Transverse colon (tissue), 4 donors: ENCODE data around the gene CBFA2T2. TPM values are rescaled to one million over a fixed set of nuclear protein-coding genes. Genes with fewer than 3 reads are reported as not detected.

Experiments used
- DNase-seq: peaks from one replicate; pipeline ENCODE4 v3.0.0-alpha.2; 2019
- H3K27ac ChIP-seq, 4 donors: fragments of 200-600 bp; sonication (generic); 2 replicates each; pipeline ENCODE4 v1.5.1; 2016 to 2018; ENCODE audit warnings: inconsistent platforms in 4 of 4
- H3K27me3 ChIP-seq: fragments of 200-600 bp; sonication (generic); 2 replicates; pipeline ENCODE4 v1.5.1; 2017; ENCODE audit warnings: inconsistent platforms
- H3K36me3 ChIP-seq, 4 donors: fragments of 200-600 bp; sonication (generic); 2 replicates each; pipeline ENCODE4 v1.5.1; 2017 to 2019; ENCODE audit warnings: inconsistent platforms in 4 of 4
- H3K4me1 ChIP-seq, 4 donors: fragments of 200-600 bp; sonication (generic); 2 replicates each; pipeline ENCODE4 v1.5.1; 2017 to 2020; ENCODE audit warnings: inconsistent platforms in 4 of 4
- H3K4me3 ChIP-seq, 4 donors: fragments of 200-600 bp; sonication (generic); 1 replicate in 1 of 4; 2 replicates in 3 of 4; pipeline versions ENCODE4 v1.5.1 to v1.6.1; 2017 to 2019; ENCODE audit warnings: inconsistent platforms in 4 of 4
- H3K9me3 ChIP-seq, 2 donors: fragments of 200-600 bp; sonication (generic); 2 replicates each; pipeline ENCODE4 v1.5.1; 2017 to 2019; ENCODE audit warnings: inconsistent platforms in 2 of 2
- CTCF ChIP-seq, 5 experiments: fragments of 200-600 bp in 3 of 5; fragments of 450-650 bp in 2 of 5; sonication (generic) in 3 of 5; IDR thresholded peaks; 1 replicate in 2 of 5; 2 replicates in 3 of 5; pipeline ENCODE4 v1.5.1; 2016 to 2017; ENCODE audit warnings: antibody characterized with exemption in 5 of 5, inconsistent platforms in 3 of 5, mild to moderate bottlenecking in 2 of 5, moderate library complexity in 1 of 5
- EP300 ChIP-seq: sonication (generic); formaldehyde crosslinking; IDR thresholded peaks from one replicate; pipeline ENCODE4 v1.6.1; 2017; ENCODE audit warnings: antibody characterized with exemption, low read depth
- POLR2A ChIP-seq: fragments of 450-650 bp; IDR thresholded peaks from one replicate; pipeline ENCODE4 v1.6.1; 2016; ENCODE audit warnings: antibody characterized with exemption, mild to moderate bottlenecking, moderate library complexity
- POLR2AphosphoS5 ChIP-seq, 3 donors: sonication (generic); formaldehyde crosslinking; IDR thresholded peaks; one replicate each; pipeline ENCODE4 v1.6.1; 2016; ENCODE audit warnings: antibody characterized with exemption in 3 of 3
- WGBS, 2 donors: methylation state at CpG; one replicate each; pipeline ENCODE4 v1.1.5; 2018; ENCODE audit warnings: low coverage in 1 of 2; 5-methylcytosine and 5-hydroxymethylcytosine counted together
- in situ Hi-C, 4 donors: fragments of 200-750 bp; cut with MboI; loops; one replicate each; pipeline versions ENCODE4 v1.15.0 to v1.15.1; 2017; ENCODE audit warnings: low sequenced_read_pairs in 3 of 4, low pct_ligation_motif_present in 1 of 4, low pct_unique_long_range_greater_than_20kb in 1 of 4
- intact Hi-C: fragments of 100-400 bp; cut with DNase I; formaldehyde crosslinking; loops from one replicate; pipeline ENCODE4 v1.15.1; 2023; ENCODE audit warnings: low total_unique reads
- total RNA-seq, 4 donors: library from RNA; depleted of rRNA; stranded (reverse); fragments of >200 nt; gene quantifications; one replicate each; pipeline ENCODE4 v1.1.0, GENCODE V29; 2016

The CBFA2T2 gene
- total RNA-seq, 4 donors from 2014 or later: 35.8 to 62.3 (median 46.6) TPM

- TF ChIP-seq CTCF (IDR thresholded peaks at IDR 0.05) (no peak), POLR2A (no peak), POLR2AphosphoS5 (IDR thresholded peaks at IDR 0.05) (no peak), EP300 (no peak)
- 60 to 83% methylated on average over 1 to 6 of the region's 6 CpGs for WGBS, 2 donors
- intact Hi-C loops (loop anchor here (5.0 kb wide), 1 partner anchor 224 kb away; no protein-coding TSS in a partner anchor), in situ Hi-C loops (no loop called here)
- H3K27ac ChIP-seq: no peak overlapping the region
- H3K4me1 ChIP-seq: peaks cover 22 to 56% (median 45%) of the 10 kb centered on the region in 4 donors
- H3K36me3 ChIP-seq: peaks cover 0 to 5% (median 0%) of the 10 kb centered on the region in 4 donors
- H3K4me3 ChIP-seq: no peak overlapping the region
- no peaks in the 10 kb centered on the region for H3K9me3 ChIP-seq
- no peaks in the 10 kb centered on the region for H3K27me3 ChIP-seq
- no peak for DNase-seq
Measured at GRCh38 chr20:33670715-33671499, 181.0 kb downstream of the CBFA2T2 start.

- Histone ChIP-seq H3K27me3 (no peaks in the 10 kb centered on the region), H3K4me1 (peaks cover 16 to 55% (median 43%) of the 10 kb centered on the region in 4 donors), H3K27ac (no peak overlapping the region), H3K9me3 (no peaks in the 10 kb centered on the region), H3K36me3 (peaks cover 0 to 5% (median 0%) of the 10 kb centered on the region in 4 donors), H3K4me3 (no peak overlapping the region)
- 84 to 93% methylated on average over 3 to 8 of the region's 8 CpGs for WGBS, 2 donors
- TF ChIP-seq POLR2A (no peak), EP300 (no peak), POLR2AphosphoS5 (IDR thresholded peaks at IDR 0.05) (no peak), CTCF (IDR thresholded peaks at IDR 0.05) (no peak)
- intact Hi-C loops: loop anchor here (5.0 kb wide), 1 partner anchor 224 kb away; no protein-coding TSS in a partner anchor
- DNase-seq: no peak
- in situ Hi-C loops: no loop called here
Measured at GRCh38 chr20:33671573-33672288, 181.8 kb downstream of the CBFA2T2 start.

DNA sequence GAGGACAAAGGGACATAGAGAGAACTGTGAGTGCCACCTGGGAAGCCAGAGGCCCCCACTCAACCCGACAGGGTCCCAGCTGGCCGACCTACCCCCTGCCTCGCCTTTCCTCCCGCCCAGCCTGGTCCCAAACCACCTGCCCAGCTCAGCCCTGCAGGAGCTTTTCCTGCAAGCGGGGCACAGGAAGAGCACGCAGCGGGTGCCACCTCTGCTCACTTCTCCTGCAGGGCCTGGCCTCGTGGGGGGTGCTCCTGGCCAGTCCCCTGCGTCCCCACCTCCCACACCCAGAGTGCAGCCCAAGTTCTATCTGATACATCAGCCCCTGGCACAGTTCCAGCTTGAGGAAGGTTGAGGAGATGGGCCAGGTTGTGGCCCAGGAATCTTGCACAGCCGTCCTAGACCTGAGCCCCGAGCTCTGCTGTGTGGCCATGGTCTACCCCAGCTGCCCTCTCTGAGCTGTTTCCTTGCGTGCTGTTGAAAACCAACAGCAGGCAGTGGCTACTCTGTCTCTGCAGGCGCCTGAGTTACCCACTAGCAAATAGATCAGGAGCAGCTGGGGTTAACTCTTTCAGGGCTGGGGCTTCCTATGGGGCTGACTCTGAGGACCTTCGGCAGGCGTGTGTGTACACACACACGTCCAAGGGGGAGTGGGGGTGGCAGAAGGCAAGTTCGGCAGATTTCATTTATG is 182.7 kb downstream of the CBFA2T2 start:
- no peak for DNase-seq
- Histone ChIP-seq H3K36me3 (peaks cover 0 to 5% (median 0%) of the 10 kb centered on the region in 4 donors), H3K4me3 (peak overlapping the region in 3 of 4 donors; percentile 72 to 91 (median 84)), H3K27ac (peak overlapping the region in 3 of 4 donors; percentile 89 to 96 (median 91)), H3K27me3 (no peaks in the 10 kb centered on the region), H3K4me1 (peaks cover 16 to 48% (median 41%) of the 10 kb centered on the region in 4 donors), H3K9me3 (no peaks in the 10 kb centered on the region)
- in situ Hi-C loops: no loop called here
- TF ChIP-seq POLR2A (no peak), POLR2AphosphoS5 (IDR thresholded peaks at IDR 0.05) (no peak), EP300 (no peak), CTCF (IDR thresholded peaks at IDR 0.05) (no peak)
- intact Hi-C loops: loop anchor here (5.0 kb wide), 1 partner anchor 225 kb away; no protein-coding TSS in a partner anchor
- WGBS, 2 donors: 73% methylated on average over 17 of the region's 17 CpGs; no CpG with 5 or more reads in 1 of the 2 donors

DNA sequence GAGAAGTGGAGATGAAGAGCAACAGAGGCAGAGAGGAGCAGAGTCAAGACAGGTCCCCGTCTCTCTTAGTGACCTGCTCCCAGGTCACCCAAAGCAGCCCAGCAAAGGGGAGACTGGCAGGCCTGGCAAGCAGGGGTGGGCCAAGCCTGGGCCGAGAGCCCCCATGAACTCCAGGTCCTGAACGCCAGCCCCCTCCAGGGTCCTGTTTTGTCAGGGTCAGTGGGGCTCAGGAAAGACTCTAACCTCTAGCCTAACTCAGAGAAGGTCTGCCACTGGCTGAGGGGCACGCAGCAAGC is 183.2 kb downstream of the CBFA2T2 start:
- WGBS, 2 donors: 75% methylated on average over 4 of the region's 4 CpGs; no CpG with 5 or more reads in 1 of the 2 donors
- DNase-seq: no peak
- Histone ChIP-seq H3K4me1 (peaks cover 16 to 43% (median 39%) of the 10 kb centered on the region in 4 donors), H3K4me3 (peak overlapping the region in 3 of 4 donors; percentile 72 to 91 (median 84)), H3K36me3 (peaks cover 0 to 5% (median 0%) of the 10 kb centered on the region in 4 donors), H3K27ac (peak overlapping the region; percentile 88 to 96 (median 90)), H3K27me3 (no peaks in the 10 kb centered on the region), H3K9me3 (no peaks in the 10 kb centered on the region)
- intact Hi-C loops: loop anchor here (5.0 kb wide), 1 partner anchor 226 kb away; no protein-coding TSS in a partner anchor
- TF ChIP-seq EP300 (no peak), POLR2A (no peak), CTCF (IDR thresholded peaks at IDR 0.05) (no peak), POLR2AphosphoS5 (IDR thresholded peaks at IDR 0.05) (no peak)
- in situ Hi-C loops: no loop called here
